ENCODE measurements around the gene TPD52L1.
"Not testable (repeated sequence)": the region's sequence is repeated elsewhere in the genome, so short reads cannot be mapped to it uniquely, and the experiment has no call there.

The TPD52L1 gene

DNA sequence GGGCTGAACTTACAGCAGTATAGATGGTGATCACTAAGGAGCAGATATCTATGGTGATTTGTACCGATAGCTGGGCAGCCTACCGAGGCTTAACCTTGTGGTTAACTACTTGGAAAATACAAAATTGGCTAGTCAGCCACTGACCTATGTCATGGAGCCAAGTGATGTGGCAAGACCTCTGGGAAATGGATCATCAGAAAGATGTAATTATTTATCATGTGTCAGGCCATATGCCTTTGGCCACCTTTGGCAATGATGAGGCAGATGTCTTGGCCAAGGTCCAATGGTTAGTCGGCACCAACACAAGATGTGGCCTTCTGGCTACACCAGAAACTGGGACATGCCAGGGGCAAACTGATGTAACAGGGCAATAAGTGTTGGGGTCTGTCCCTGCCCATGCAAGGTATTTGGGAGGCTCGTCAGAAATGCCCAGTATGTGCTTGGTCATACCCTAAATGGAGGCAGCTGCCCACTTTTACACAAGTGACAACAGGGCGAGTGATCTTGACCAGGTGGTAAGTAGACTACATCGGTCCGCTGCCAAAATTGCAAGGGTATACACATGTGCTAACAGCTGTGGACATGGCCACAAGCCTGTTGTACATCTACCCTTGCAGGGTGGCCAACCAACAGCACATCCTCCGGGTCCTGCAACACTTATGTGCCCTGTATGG, 118.0 kb downstream of the TPD52L1 start:
- H3K27ac Mint-ChIP-seq = no peak overlapping the region
- H3K9me3 Mint-ChIP-seq = no peaks in the 10 kb centered on the region
- ATAC-seq = no peak
- no peaks in the 10 kb centered on the region for H3K27me3 Mint-ChIP-seq
- H3K36me3 Mint-ChIP-seq = peaks cover 49% of the 10 kb centered on the region
- H3K4me1 Mint-ChIP-seq = no peaks in the 10 kb centered on the region
- H3K4me3 Mint-ChIP-seq = no peak overlapping the region

DNA sequence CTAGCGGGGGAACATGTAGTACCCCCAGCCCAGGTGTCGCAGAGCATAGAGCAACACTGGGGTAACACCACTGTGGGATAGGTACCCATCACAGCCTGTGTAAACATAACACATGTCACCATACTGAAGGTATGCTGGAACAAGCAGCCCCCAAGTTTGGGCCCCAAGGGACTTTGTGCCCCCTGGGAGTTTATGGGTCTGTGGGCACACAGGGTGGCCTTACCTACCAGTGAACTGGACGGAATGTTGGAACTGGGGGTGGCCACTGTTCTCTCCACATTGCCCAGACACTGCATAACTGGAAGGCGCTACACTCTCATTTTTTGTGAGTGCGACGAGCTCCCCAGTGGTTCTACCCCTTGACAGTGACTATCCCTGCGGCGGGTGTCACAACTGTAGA, 119.7 kb downstream of the TPD52L1 start:
- no peaks in the 10 kb centered on the region for H3K4me1 Mint-ChIP-seq
- H3K4me3 Mint-ChIP-seq = no peak overlapping the region
- no peak for ATAC-seq
- H3K9me3 Mint-ChIP-seq = no peaks in the 10 kb centered on the region
- H3K27ac Mint-ChIP-seq = no peak overlapping the region
- no peaks in the 10 kb centered on the region for H3K27me3 Mint-ChIP-seq
- peaks cover 60% of the 10 kb centered on the region for H3K36me3 Mint-ChIP-seq

DNA sequence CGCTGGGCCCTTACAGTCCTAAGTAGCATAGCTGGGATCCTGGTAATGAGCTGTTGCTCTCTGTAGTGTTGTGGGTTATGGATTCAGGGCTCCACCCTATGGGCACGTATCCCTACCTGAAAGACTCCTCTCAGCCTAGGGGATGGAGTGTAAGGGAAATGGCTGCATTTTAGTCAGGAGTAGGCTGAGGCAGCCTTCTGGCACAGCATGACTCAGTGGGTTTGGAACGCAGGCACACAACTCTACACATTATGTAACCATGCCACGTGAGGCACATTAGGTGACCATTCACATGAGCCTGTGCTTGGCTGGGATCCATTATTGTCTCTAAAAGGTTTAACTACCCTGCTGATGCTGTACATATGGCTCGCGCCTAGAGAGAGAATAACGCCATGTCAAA, 120.4 kb downstream of the TPD52L1 start:
- ATAC-seq = no peak
- Mint-ChIP-seq H3K36me3 (peaks cover 66% of the 10 kb centered on the region), H3K27me3 (no peaks in the 10 kb centered on the region), H3K27ac (no peak overlapping the region), H3K9me3 (no peaks in the 10 kb centered on the region), H3K4me3 (no peak overlapping the region), H3K4me1 (peaks cover 7% of the 10 kb centered on the region)

DNA sequence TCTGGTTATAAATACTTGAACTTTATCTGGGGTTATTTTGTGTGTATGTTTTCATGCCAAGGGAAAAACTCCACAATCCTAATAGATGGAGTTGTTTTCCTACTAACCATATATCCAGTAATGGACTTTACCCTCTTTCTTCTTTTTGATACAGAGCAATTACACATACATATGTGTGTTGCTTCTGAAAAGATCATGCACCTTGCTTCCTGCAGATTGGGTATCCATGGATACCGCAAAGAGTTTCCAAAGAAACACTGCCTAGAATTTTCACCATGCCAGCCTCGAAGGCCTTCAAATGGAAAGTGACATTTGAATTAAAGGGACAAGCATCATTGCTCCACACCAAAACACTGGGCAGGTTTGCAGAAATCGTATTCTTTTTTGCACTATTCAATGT, 121.4 kb downstream of the TPD52L1 start:
- Mint-ChIP-seq H3K4me1 (peaks cover 9% of the 10 kb centered on the region), H3K4me3 (no peak overlapping the region), H3K36me3 (peaks cover 75% of the 10 kb centered on the region), H3K9me3 (no peaks in the 10 kb centered on the region), H3K27ac (no peak overlapping the region), H3K27me3 (no peaks in the 10 kb centered on the region)
- ATAC-seq = no peak

DNA sequence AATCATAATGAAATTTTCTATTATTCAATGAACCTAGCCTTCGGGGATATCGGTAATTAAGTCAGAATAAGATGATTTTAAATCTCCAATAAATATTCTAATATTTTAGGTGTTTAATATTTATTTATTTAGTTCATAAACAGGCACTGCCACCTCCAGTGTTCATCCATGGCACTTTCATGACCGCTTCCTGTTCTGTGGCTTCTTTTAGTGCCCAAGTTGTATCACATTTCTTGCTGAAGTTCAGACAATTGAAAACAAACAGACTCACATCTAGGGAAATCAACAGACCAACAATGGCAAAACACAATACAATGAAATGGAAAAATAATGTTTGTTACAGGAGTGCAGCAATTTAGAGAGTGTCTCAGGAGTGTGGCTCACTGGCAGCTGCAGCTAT, 122.2 kb downstream of the TPD52L1 start:
- no peaks in the 10 kb centered on the region for H3K27me3 Mint-ChIP-seq
- H3K9me3 Mint-ChIP-seq = no peaks in the 10 kb centered on the region
- H3K4me3 Mint-ChIP-seq = no peak overlapping the region
- peaks cover 82% of the 10 kb centered on the region for H3K36me3 Mint-ChIP-seq
- ATAC-seq = no peak
- peaks cover 11% of the 10 kb centered on the region for H3K4me1 Mint-ChIP-seq
- no peak overlapping the region for H3K27ac Mint-ChIP-seq

DNA sequence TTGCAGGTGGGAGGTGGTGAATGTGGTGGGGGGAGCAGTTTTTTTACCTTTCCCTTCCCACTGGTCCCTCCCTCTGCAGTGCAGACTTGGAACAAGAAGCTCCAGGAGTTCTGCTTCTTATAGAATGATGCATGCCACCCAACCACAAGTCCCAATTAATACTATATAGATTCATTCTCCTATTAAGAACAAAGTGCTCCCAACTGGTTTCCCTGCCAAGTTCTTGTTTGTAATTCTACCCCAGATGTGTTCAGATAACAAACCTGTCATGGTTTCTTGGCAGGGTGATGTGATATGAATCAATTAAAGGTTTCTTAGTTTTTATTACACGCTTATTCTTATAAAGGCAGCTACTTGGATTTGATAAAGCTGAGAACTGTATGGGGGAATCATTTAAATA, 124.3 kb downstream of the TPD52L1 start:
- peaks cover 7% of the 10 kb centered on the region for H3K9me3 Mint-ChIP-seq
- H3K27ac Mint-ChIP-seq = no peak overlapping the region
- no peak for ATAC-seq
- no peak overlapping the region for H3K4me3 Mint-ChIP-seq
- peaks cover 89% of the 10 kb centered on the region for H3K36me3 Mint-ChIP-seq
- no peaks in the 10 kb centered on the region for H3K27me3 Mint-ChIP-seq
- peaks cover 28% of the 10 kb centered on the region for H3K4me1 Mint-ChIP-seq

DNA sequence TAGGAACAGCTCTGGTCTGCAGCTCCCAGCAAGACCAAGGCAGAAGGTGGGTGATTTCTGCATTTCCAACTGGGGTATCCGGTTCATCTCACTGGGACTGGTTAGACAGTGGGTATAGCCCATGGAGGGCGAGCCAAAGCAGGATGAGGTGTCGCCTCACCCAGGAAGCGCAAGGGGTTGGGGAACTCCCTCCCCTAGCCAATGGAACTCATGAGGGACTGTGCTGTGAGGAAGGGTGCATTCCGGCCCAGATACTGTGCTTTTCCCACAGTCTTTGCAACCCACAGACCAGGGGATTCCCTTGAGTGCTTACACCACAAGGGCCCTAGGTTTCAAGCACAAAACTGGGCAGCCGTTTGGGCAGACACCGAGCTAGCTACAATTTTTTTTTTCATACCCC, 126.4 kb downstream of the TPD52L1 start:
- Mint-ChIP-seq H3K4me3 (no peak overlapping the region), H3K27me3 (no peaks in the 10 kb centered on the region), H3K9me3 (peaks cover 7% of the 10 kb centered on the region), H3K4me1 (peaks cover 49% of the 10 kb centered on the region), H3K36me3 (peaks cover 91% of the 10 kb centered on the region), H3K27ac (no peak overlapping the region)
- ATAC-seq = no peak

DNA sequence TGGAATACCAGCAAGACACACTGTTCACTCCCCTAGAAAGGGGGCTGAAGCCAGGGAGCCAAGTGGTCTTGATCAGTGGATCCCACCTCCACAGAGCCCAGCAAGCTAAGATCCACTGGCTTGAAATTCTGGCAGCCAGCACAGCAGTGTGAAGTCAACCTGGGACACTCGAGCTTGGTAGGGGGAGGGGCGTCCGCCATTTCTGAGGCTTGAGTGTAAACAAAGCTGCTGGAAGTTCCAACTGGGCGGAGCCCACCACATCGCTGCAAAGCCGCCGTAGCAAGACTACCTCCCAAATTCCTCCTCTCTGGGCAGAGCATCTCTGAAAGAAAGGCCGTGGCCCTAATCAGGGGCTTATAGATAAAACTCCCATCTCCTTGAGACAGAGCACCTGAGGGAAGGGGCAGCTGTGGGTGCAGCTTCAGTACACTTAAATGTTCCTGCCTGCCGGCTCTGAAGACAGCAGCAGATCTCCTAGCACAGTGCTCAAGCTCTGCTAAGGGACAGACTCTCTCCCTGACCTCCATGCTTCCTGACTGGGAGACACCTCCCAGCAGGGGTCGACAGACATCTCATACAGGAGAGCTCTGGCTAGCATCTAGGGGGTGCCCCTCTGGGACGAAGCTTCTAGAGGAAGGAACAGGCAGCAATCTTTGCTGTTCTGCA, 126.9 kb downstream of the TPD52L1 start:
- Mint-ChIP-seq H3K4me1 (peaks cover 54% of the 10 kb centered on the region), H3K36me3 (peaks cover 91% of the 10 kb centered on the region), H3K9me3 (peaks cover 11% of the 10 kb centered on the region)
- ATAC-seq, H3K27ac Mint-ChIP-seq, H3K27me3 Mint-ChIP-seq, H3K4me3 Mint-ChIP-seq: not testable (repeated sequence)

DNA sequence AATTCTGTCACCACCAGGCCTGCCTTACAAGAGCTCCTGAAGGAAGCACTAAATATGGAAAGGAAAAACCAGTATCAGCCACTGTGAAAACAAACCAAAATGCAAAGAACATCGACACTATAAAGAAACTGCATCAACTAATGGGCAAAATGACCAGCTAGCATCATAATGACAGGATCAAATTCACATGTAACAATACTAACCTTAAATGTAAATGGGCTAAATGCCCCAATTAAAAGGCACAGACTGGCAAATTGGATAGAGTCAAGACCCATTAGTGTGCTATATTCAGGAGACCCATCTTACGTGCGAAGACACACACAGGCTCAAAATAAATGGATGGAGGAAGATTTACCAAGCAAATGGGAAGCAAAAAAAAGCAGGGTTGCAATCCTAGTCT, 128.9 kb downstream of the TPD52L1 start:
- H3K9me3 Mint-ChIP-seq = peaks cover 14% of the 10 kb centered on the region
- not testable (repeated sequence) for H3K27me3 Mint-ChIP-seq, ATAC-seq, H3K4me3 Mint-ChIP-seq, H3K27ac Mint-ChIP-seq
- peaks cover 55% of the 10 kb centered on the region for H3K4me1 Mint-ChIP-seq
- H3K36me3 Mint-ChIP-seq = peaks cover 92% of the 10 kb centered on the region

DNA sequence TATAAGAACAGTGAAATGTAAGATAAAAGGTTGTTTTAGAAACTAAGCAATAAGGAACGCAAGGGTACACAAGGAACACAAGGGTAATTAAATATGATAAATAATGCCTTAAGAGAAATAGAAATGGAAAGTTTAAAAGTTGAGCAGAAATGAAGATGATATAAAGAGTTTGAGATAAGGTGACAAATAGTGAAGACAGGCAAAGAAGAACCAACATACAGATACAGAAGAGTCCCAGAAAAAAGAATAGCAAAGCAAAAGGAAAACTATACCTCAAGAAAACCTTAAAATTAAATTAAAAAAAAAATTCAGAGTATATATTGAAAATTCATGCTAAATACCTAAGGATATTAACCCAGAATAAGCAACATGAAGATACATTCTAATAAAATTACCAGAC, 131.8 kb downstream of the TPD52L1 start:
- H3K4me3 Mint-ChIP-seq = no peak overlapping the region
- H3K36me3 Mint-ChIP-seq = peaks cover 89% of the 10 kb centered on the region
- no peaks in the 10 kb centered on the region for H3K27me3 Mint-ChIP-seq
- H3K9me3 Mint-ChIP-seq = peaks cover 17% of the 10 kb centered on the region
- peaks cover 46% of the 10 kb centered on the region for H3K4me1 Mint-ChIP-seq
- H3K27ac Mint-ChIP-seq = no peak overlapping the region
- no peak for ATAC-seq

DNA sequence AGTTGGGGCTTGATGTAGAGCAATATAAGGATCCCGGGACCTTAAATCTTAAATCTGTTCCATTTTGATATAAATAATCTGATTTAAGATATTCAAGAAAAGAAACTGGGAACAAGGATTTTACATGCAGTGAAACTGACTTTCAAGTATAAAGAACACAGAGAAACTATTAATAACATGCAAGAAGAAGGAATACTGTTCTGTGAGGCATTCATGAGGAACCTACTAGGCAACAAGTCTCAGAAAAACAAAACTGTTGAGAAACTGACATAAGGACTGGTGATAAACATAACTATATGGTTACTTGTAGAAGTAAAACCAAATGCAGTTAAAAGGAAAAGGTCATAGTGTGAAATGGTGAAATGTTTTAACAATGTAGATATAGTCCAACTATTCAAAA, 132.4 kb downstream of the TPD52L1 start:
- ATAC-seq = no peak
- Mint-ChIP-seq H3K27me3 (no peaks in the 10 kb centered on the region), H3K27ac (no peak overlapping the region), H3K4me1 (peaks cover 43% of the 10 kb centered on the region), H3K4me3 (no peak overlapping the region), H3K36me3 (peaks cover 89% of the 10 kb centered on the region), H3K9me3 (peaks cover 16% of the 10 kb centered on the region)

DNA sequence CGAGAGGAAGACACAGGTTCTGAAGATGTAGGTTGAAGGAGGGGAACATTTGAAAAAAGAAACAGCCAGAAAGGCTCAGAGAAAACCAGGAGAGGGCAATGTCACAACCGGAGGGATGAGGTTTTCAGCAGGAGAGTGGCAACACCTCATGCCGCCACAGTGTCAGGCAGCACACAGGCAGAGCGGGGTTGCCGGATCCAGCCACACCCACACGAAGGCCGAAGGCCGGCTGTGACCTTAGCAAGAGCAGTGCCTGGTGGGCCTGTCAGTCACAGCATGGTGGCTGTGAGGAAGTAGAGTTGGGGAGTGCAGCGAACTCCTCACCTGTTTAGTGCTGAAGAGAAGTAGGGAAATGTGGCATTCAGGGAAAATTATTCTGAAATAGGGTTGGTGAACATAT, 134.1 kb downstream of the TPD52L1 start:
- H3K27ac Mint-ChIP-seq = no peak overlapping the region
- H3K4me3 Mint-ChIP-seq = no peak overlapping the region

DNA sequence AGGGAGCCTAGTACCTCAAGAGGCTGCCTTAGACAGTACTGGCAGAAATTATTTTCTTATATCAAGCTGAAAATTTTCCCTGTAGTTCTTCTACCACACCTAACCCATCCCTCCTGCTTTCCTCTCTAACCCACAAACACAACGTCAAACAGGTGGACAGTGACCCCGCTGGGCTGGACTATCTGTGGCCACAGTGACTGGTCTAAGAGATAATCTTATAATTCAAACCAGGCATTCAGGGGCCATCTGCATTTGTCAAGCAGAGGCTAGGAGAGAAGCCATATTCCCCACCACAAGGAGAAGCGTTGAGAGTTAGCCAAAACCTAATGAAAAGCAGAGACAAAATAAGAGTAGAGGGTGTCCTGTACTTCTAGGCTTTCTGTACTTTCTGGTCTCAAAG, 140.0 kb downstream of the TPD52L1 start:
- H3K9me3 Mint-ChIP-seq = no peaks in the 10 kb centered on the region
- peaks cover 38% of the 10 kb centered on the region for H3K4me1 Mint-ChIP-seq
- no peak overlapping the region for H3K27ac Mint-ChIP-seq
- no peak overlapping the region for H3K4me3 Mint-ChIP-seq
- no peak for ATAC-seq
- peaks cover 80% of the 10 kb centered on the region for H3K36me3 Mint-ChIP-seq
- H3K27me3 Mint-ChIP-seq = no peaks in the 10 kb centered on the region

More for the DNA sequence above, 134.1 kb downstream of the TPD52L1 start:
- Mint-ChIP-seq H3K4me1 (peaks cover 35% of the 10 kb centered on the region), H3K9me3 (peaks cover 10% of the 10 kb centered on the region), H3K36me3 (peaks cover 89% of the 10 kb centered on the region), H3K27me3 (no peaks in the 10 kb centered on the region)
- no peak for ATAC-seq

DNA sequence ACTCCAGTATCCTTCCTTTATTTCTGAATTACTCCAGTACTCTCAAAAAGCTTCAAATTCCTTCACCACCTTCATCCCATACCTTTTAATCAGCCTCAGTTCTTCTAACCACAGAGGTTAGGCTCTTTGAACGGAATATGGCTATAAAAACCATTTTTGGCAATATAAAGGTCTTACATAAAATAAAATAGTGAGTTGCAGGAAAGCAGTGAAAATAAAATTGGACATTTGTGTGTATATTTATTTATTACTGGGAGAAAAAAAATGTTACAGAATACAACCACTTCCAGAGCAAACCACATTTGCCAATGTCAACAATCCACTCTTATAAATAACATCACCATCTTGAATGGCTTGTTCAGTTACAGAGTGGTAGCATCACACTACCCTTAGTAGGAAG, 140.5 kb downstream of the TPD52L1 start:
- Mint-ChIP-seq H3K27ac (no peak overlapping the region), H3K4me1 (peaks cover 40% of the 10 kb centered on the region), H3K27me3 (no peaks in the 10 kb centered on the region), H3K36me3 (peaks cover 84% of the 10 kb centered on the region), H3K9me3 (no peaks in the 10 kb centered on the region), H3K4me3 (no peak overlapping the region)
- no peak for ATAC-seq

DNA sequence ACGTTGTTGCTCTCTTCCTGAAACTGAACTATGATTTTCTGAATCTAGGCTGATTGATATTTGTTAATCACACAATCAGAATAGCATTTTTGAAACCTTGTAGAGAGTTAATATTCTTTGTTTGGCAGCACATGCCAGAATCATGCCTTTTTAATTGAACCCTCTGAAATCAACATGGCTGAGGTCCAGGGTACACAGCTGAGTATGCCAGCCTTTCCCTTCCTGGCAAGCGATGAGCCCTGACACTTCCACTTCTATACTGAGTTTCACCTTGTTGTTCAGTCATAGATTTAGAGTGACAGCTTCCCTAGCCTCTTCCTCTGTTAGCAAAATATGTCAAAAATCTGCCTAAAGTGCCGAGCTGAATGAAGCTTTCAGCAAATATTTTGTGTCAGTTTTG, 141.4 kb downstream of the TPD52L1 start:
- Mint-ChIP-seq H3K4me3 (no peak overlapping the region), H3K4me1 (peaks cover 46% of the 10 kb centered on the region), H3K36me3 (peaks cover 88% of the 10 kb centered on the region), H3K9me3 (no peaks in the 10 kb centered on the region), H3K27me3 (no peaks in the 10 kb centered on the region), H3K27ac (no peak overlapping the region)
- ATAC-seq = no peak

DNA sequence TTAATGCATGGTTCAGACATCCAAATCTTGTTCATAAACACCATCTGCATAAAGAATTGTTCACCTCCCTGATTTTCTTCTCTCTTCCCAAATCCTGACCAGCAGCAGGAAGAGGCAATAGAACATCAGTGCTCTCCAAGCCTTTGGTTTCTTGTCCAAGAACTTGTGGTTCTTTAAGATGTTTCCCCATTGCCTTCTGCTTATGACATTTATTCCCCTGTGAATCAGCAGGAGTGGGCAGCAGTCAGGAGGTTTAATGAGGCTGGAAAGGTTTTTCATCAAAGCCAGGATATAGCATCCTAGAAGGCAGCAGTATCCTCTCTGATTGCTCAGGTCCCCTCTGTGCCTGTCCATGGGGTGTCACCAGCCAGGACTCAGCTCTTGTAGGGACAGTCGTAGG, 142.9 kb downstream of the TPD52L1 start:
- no peak overlapping the region for H3K27ac Mint-ChIP-seq
- no peaks in the 10 kb centered on the region for H3K27me3 Mint-ChIP-seq
- H3K9me3 Mint-ChIP-seq = no peaks in the 10 kb centered on the region
- no peak for ATAC-seq
- peaks cover 77% of the 10 kb centered on the region for H3K36me3 Mint-ChIP-seq
- H3K4me3 Mint-ChIP-seq = no peak overlapping the region
- peaks cover 59% of the 10 kb centered on the region for H3K4me1 Mint-ChIP-seq
